Measurements from ENCODE around the gene GLTP. TPM values are rescaled to one million over a fixed set of nuclear protein-coding genes. Genes with fewer than 3 reads are reported as not detected.
A peak's percentile ranks its signal among the peaks of the same experiment; 100 is the strongest.

The GLTP gene
- total and polyA plus RNA-seq, 2 experiments from 2014 or later: 28.4 to 33.4 TPM

DNA sequence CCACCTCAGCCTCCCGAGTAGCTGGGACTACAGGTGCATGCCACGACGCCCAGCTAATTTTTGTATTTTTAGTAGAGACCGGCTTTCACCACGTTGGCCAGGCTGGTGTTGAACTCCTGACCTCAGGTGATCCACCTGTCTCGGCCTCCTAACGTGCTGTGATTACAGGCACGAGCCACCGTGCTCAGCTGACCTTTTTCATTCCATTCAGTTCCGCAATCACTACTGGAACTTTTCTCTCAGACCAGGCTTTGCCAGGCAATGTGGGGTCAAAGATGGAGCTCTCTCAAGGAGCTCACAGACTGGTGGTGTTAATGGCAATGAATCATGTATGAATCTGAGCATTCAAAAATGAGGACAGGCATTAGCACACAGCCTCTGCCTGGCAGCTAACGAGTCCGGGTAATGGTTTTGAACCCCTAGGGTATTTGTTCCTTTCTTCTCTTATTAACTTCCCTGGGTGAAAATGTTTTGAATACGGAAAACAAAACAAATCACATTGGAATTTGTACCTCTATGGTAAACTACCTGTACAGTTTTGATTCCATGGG is 10.4 kb upstream of the GLTP start:
- H3K27me3 ChIP-seq: peaks cover 4% of the 10 kb centered on the region
- H3K4me2 ChIP-seq: no peak overlapping the region
- no peaks in the 10 kb centered on the region for H3K4me1 ChIP-seq (ENCODE audit: insufficient read depth)
- H3K79me2 ChIP-seq: no peaks in the 10 kb centered on the region
- WGBS (ENCODE audit: low lambda C conversion rate, missing lambda C conversion rate): 71% methylated on average over 13 of the region's 13 CpGs
- no peaks in the 10 kb centered on the region for H4K20me1 ChIP-seq (ENCODE audit: insufficient read depth, poor library complexity, severe bottlenecking)
- no peaks in the 10 kb centered on the region for H3K36me3 ChIP-seq (replicated peaks; ENCODE audit: insufficient read depth, low read depth)
- no peak overlapping the region for H3K4me3 ChIP-seq
- DNase-seq (ENCODE audit: low spot score): no peak
- no peaks in the 10 kb centered on the region for H3K9me2 ChIP-seq (replicated peaks; ENCODE audit: insufficient read depth)
- TF ChIP-seq EZH2 (IDR thresholded peaks at IDR 0.05; ENCODE audit: borderline replicate concordance): no peak
- no peak for TF ChIP-seq EZH2phosphoT487 (IDR thresholded peaks at IDR 0.05; ENCODE audit: low read depth, severe bottlenecking, unreplicated experiment)
- TF ChIP-seq, protein P1, sequence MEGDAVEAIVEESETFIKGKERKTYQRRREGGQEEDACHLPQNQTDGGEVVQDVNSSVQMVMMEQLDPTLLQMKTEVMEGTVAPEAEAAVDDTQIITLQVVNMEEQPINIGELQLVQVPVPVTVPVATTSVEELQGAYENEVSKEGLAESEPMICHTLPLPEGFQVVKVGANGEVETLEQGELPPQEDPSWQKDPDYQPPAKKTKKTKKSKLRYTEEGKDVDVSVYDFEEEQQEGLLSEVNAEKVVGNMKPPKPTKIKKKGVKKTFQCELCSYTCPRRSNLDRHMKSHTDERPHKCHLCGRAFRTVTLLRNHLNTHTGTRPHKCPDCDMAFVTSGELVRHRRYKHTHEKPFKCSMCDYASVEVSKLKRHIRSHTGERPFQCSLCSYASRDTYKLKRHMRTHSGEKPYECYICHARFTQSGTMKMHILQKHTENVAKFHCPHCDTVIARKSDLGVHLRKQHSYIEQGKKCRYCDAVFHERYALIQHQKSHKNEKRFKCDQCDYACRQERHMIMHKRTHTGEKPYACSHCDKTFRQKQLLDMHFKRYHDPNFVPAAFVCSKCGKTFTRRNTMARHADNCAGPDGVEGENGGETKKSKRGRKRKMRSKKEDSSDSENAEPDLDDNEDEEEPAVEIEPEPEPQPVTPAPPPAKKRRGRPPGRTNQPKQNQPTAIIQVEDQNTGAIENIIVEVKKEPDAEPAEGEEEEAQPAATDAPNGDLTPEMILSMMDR (IDR thresholded peaks at IDR 0.05; ENCODE audit: poor library complexity): no peak
- H3K27ac ChIP-seq: no peak overlapping the region
- H2AFZ ChIP-seq: no peak overlapping the region
- H3K9me3 ChIP-seq (ENCODE audit: low read depth): no peaks in the 10 kb centered on the region

DNA sequence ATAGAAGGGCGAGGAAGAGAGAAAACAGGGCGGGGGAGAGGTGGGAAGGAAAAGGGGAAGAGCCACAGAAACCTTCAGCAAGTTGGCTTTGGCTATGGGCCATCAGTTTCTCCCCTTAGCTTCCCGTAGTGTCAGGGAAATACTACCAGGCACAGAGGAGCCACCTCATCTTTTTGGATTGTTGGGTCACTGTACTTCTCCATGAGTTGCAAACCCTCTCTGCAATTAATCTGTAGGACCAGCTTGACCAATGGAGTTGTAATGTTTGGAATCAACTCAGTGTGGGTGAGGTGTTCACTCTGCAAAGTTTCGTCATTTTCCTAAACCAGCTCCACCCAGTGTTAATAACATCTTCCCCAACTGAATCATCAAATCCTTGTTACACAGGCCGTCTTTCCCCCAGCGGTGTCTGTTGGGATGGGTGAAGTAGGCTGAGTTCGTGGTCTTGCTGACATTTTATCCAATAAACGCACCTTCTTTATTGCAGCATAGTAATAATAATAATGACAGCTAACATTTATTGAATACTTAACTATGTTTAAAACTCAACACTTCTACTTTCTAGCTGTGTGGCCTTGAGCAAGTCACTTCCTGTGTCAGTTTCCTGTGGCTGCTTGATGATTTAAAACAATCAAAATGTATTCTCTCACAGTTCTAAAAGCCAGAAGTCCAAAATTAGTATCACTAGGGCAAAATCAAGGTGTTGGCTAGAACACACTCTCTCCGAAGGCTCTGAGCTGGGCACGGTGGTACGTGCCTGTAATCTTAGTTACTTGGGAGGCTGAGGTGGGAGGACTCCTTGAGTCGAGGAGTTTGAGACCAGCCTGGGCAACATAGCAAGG is 8.1 kb upstream of the GLTP start:
- H3K27ac ChIP-seq: no peak overlapping the region
- H3K4me1 ChIP-seq (ENCODE audit: insufficient read depth): no peaks in the 10 kb centered on the region
- no peak overlapping the region for H3K4me2 ChIP-seq

DNA sequence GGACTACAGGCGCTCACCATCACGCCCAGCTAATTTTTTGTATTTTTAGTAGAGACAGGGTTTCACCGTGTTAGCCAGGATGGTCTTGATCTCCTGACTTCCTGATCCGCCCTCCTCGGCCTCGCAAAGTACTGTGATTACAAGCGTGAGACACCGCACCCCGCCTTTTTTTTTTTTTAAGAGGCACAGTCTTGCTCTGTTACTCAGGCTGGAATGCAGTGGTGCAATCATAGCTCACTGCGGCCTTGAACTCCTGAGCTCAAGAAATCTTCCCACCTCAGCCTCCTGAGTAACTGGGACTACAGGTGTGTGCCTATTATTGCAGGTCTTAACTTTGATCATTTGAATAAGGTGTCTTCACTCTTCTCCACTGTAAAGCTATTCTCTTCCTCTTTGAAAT is 5.3 kb upstream of the GLTP start:
- WGBS (ENCODE audit: low lambda C conversion rate, missing lambda C conversion rate): 84% methylated on average over 10 of the region's 10 CpGs
- Histone ChIP-seq H3K4me1 (ENCODE audit: insufficient read depth) (peaks cover 5% of the 10 kb centered on the region), H3K9me3 (ENCODE audit: low read depth) (no peaks in the 10 kb centered on the region), H4K20me1 (ENCODE audit: insufficient read depth, poor library complexity, severe bottlenecking) (no peaks in the 10 kb centered on the region), H2AFZ (no peak overlapping the region), H3K36me3 (replicated peaks; ENCODE audit: insufficient read depth, low read depth) (no peaks in the 10 kb centered on the region), H3K79me2 (no peaks in the 10 kb centered on the region), H3K4me3 (no peak overlapping the region), H3K27me3 (no peaks in the 10 kb centered on the region), H3K9me2 (replicated peaks; ENCODE audit: insufficient read depth) (no peaks in the 10 kb centered on the region), H3K4me2 (no peak overlapping the region), H3K27ac (peak overlapping the region; percentile 53)
- no peak for TF ChIP-seq EZH2phosphoT487 (IDR thresholded peaks at IDR 0.05; ENCODE audit: low read depth, severe bottlenecking, unreplicated experiment)
- TF ChIP-seq, protein P1 (IDR thresholded peaks at IDR 0.05; ENCODE audit: poor library complexity): no peak
- TF ChIP-seq EZH2 (IDR thresholded peaks at IDR 0.05; ENCODE audit: borderline replicate concordance): no peak
- DNase-seq (ENCODE audit: low spot score): no peak

More for the DNA sequence above, 8.1 kb upstream of the GLTP start:
- H3K79me2 ChIP-seq: no peaks in the 10 kb centered on the region
- H3K9me3 ChIP-seq (ENCODE audit: low read depth): no peaks in the 10 kb centered on the region
- no peaks in the 10 kb centered on the region for H4K20me1 ChIP-seq (ENCODE audit: insufficient read depth, poor library complexity, severe bottlenecking)
- no peaks in the 10 kb centered on the region for H3K36me3 ChIP-seq (replicated peaks; ENCODE audit: insufficient read depth, low read depth)
- peaks cover 4% of the 10 kb centered on the region for H3K27me3 ChIP-seq
- no peak overlapping the region for H2AFZ ChIP-seq
- no peak for DNase-seq (ENCODE audit: low spot score)
- TF ChIP-seq, protein P1 (IDR thresholded peaks at IDR 0.05; ENCODE audit: poor library complexity): no peak
- TF ChIP-seq EZH2phosphoT487 (IDR thresholded peaks at IDR 0.05; ENCODE audit: low read depth, severe bottlenecking, unreplicated experiment) (no peak), EZH2 (IDR thresholded peaks at IDR 0.05; ENCODE audit: borderline replicate concordance) (no peak)
- 83% methylated on average over 12 of the region's 12 CpGs for WGBS (ENCODE audit: low lambda C conversion rate, missing lambda C conversion rate)
- no peaks in the 10 kb centered on the region for H3K9me2 ChIP-seq (replicated peaks; ENCODE audit: insufficient read depth)
- no peak overlapping the region for H3K4me3 ChIP-seq
